Bronchial epithelial cell (primary cell): ENCODE data around the gene GCM1. TPM values are rescaled to one million over a fixed set of nuclear protein-coding genes. Genes with fewer than 3 reads are reported as not detected.

Experiments used
- DNase-seq: peaks from one replicate; pipeline ENCODE4 v3.0.0-alpha.2; 2010; ENCODE audit warnings: low read depth
- FAIRE-seq: peaks from 2 replicates; lab custom pipeline; 2011; peaks lifted over from hg19 to GRCh38; lab: Jason Lieb, UNC
- H3K27me3 ChIP-seq: 2 replicates; pipeline ENCODE4 v1.5.1; 2011; ENCODE audit warnings: low read length; ENCODE audit not compliant: control insufficient read depth, insufficient read depth
- H3K36me3 ChIP-seq: 2 replicates; pipeline ENCODE4 v1.5.1; 2011; ENCODE audit warnings: low read length; ENCODE audit not compliant: control insufficient read depth, insufficient read depth
- H3K4me3 ChIP-seq: 2 replicates; pipeline ENCODE4 v1.5.1; 2011; ENCODE audit warnings: mild to moderate bottlenecking, low read depth, low read length, control low read depth
- CTCF ChIP-seq: IDR thresholded peaks from 2 replicates; pipeline ENCODE4 v1.5.1; 2011; ENCODE audit warnings: mild to moderate bottlenecking, moderate library complexity, low read length, control low read depth, inconsistent platforms; ENCODE audit not compliant: insufficient read depth, severe bottlenecking
- total RNA-seq: library from RNA; depleted of rRNA; stranded (reverse); fragments of >200 nt; gene quantifications from 2 replicates; pipeline ENCODE4 v1.2.1, GENCODE V29; 2014

The GCM1 gene
- total RNA-seq, 1 donor from 2014 or later, result not detected

- DNase-seq, result peak; percentile 71
- Histone ChIP-seq H3K4me3 (no peak overlapping the region), H3K27me3 (no peaks in the 10 kb centered on the region), H3K36me3 (no peaks in the 10 kb centered on the region)
- no peak for FAIRE-seq
- no peak for TF ChIP-seq CTCF
Measured at GRCh38 chr6:53107091-53107490, 41.5 kb downstream of the GCM1 start.

- DNase-seq, result no peak
- FAIRE-seq, result no peak
- Histone ChIP-seq H3K27me3 (no peaks in the 10 kb centered on the region), H3K4me3 (no peak overlapping the region), H3K36me3 (peaks cover 2% of the 10 kb centered on the region)
- no peak for TF ChIP-seq CTCF
Measured at GRCh38 chr6:53104916-53105315, 43.7 kb downstream of the GCM1 start.

- FAIRE-seq (no peak), DNase-seq (peak; percentile 48)
- Histone ChIP-seq H3K36me3 (peaks cover 2% of the 10 kb centered on the region), H3K4me3 (no peak overlapping the region), H3K27me3 (no peaks in the 10 kb centered on the region)
- TF ChIP-seq CTCF, result peak; percentile 37
Measured at GRCh38 chr6:53103993-53104675, 44.5 kb downstream of the GCM1 start.

- no peak for TF ChIP-seq CTCF
- H3K27me3 ChIP-seq, result no peaks in the 10 kb centered on the region
- DNase-seq (no peak), FAIRE-seq (no peak)
- peaks cover 3% of the 10 kb centered on the region for H3K36me3 ChIP-seq
- H3K4me3 ChIP-seq, result no peak overlapping the region
Measured at GRCh38 chr6:53101006-53101405, 47.6 kb downstream of the GCM1 start.

- H3K4me3 ChIP-seq, result no peak overlapping the region
- H3K36me3 ChIP-seq, result peaks cover 4% of the 10 kb centered on the region
- DNase-seq, result no peak
- TF ChIP-seq CTCF, result no peak
- FAIRE-seq, result no peak
- H3K27me3 ChIP-seq, result no peaks in the 10 kb centered on the region
Measured at GRCh38 chr6:53100561-53100960, 48.1 kb downstream of the GCM1 start.

GRCh38 chr6:53095716-53096115 is 52.9 kb downstream of the GCM1 start:
- Histone ChIP-seq H3K4me3 (no peak overlapping the region), H3K27me3 (no peaks in the 10 kb centered on the region), H3K36me3 (peaks cover 14% of the 10 kb centered on the region)
- TF ChIP-seq CTCF, result no peak
- FAIRE-seq (no peak), DNase-seq (no peak)
